ENCODE data around the gene OTULIN.

DNA sequence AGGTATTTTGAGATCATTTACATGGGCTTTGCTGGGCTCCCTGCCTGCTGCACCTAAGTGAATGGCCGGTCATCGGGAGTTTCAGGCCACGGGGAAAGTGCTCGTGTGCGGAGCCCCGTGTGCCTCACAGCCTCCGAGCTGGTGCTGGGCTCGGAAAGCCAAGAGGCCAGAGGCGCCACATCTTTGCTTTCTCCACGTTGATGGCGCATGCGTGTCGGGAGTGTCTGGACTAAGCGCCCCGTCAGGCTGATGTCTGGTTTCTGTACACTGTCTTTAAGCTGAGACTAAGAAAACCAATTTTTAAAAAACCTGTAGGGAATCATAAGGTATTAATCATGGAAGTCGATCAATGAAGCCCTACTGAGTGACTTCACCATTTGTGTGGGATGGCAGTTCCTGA is 69.1 kb downstream of the OTULIN start:
- TF ChIP-seq HDGF (IDR thresholded peaks at IDR 0.05; ENCODE audit: borderline replicate concordance) (no peak), FOXK2 (IDR thresholded peaks at IDR 0.05) (no peak), ARNT (IDR thresholded peaks at IDR 0.05) (no peak), SP1 (IDR thresholded peaks at IDR 0.05) (no peak), NFRKB (IDR thresholded peaks at IDR 0.05) (no peak), FOXA1 (IDR thresholded peaks at IDR 0.05) (no peak)
